ENCODE measurements around the gene NKX1-1. TPM values are rescaled to one million over a fixed set of nuclear protein-coding genes. Genes with fewer than 3 reads are reported as not detected.

The NKX1-1 gene
- total and polyA plus RNA-seq, 11 donors, result not detected

GRCh38 chr4:1364217-1364616 lies 42.0 kb downstream of the NKX1-1 start:
- ATAC-seq (no peak), DNase-seq (peak in 2 of 5 donors; percentile 4 to 20)
- Histone ChIP-seq H3K4me3 (no peak overlapping the region), H3K36me3 (peaks cover 0 to 56% (median 5%) of the 10 kb centered on the region in 9 donors), H3K27me3 (no peaks in the 10 kb centered on the region), H3K9me3 (no peaks in the 10 kb centered on the region), H3K4me1 (no peaks in the 10 kb centered on the region), H3K27ac (no peak overlapping the region)
- 88 to 94% (median 91%) methylated on average over 8 to 16 of the region's 18 CpGs for WGBS, 4 donors
- TF ChIP-seq POLR2A (IDR thresholded peaks at IDR 0.05), result no peak
- TF ChIP-seq, protein P1, sequence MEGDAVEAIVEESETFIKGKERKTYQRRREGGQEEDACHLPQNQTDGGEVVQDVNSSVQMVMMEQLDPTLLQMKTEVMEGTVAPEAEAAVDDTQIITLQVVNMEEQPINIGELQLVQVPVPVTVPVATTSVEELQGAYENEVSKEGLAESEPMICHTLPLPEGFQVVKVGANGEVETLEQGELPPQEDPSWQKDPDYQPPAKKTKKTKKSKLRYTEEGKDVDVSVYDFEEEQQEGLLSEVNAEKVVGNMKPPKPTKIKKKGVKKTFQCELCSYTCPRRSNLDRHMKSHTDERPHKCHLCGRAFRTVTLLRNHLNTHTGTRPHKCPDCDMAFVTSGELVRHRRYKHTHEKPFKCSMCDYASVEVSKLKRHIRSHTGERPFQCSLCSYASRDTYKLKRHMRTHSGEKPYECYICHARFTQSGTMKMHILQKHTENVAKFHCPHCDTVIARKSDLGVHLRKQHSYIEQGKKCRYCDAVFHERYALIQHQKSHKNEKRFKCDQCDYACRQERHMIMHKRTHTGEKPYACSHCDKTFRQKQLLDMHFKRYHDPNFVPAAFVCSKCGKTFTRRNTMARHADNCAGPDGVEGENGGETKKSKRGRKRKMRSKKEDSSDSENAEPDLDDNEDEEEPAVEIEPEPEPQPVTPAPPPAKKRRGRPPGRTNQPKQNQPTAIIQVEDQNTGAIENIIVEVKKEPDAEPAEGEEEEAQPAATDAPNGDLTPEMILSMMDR (IDR thresholded peaks at IDR 0.05), result no peak
- intact Hi-C loops (cut with DNase I), result no loop called here

- Histone ChIP-seq H3K9me3 (no peaks in the 10 kb centered on the region), H3K27ac (no peak overlapping the region), H3K4me3 (no peak overlapping the region), H3K36me3 (peaks cover 0 to 61% (median 9%) of the 10 kb centered on the region in 9 donors), H3K4me1 (no peaks in the 10 kb centered on the region), H3K27me3 (no peaks in the 10 kb centered on the region)
- 83 to 86% (median 85%) methylated on average over 11 of the region's 11 CpGs for WGBS, 4 donors
- intact Hi-C loops (cut with DNase I), result no loop called here
- no peak for ATAC-seq
- TF ChIP-seq POLR2A (IDR thresholded peaks at IDR 0.05), result no peak
- TF ChIP-seq, protein P1 (IDR thresholded peaks at IDR 0.05), result no peak
- no peak for DNase-seq
These were observed 42.7 kb downstream of the NKX1-1 start for GRCh38 chr4:1363513-1363912.

GRCh38 chr4:1362521-1362920 lies 43.7 kb downstream of the NKX1-1 start:
- 87 to 96% (median 92%) methylated on average over 9 to 17 of the region's 17 CpGs for WGBS, 4 donors
- Histone ChIP-seq H3K9me3 (no peaks in the 10 kb centered on the region), H3K27me3 (no peaks in the 10 kb centered on the region), H3K4me3 (no peak overlapping the region), H3K36me3 (peaks cover 0 to 61% (median 11%) of the 10 kb centered on the region in 9 donors), H3K27ac (no peak overlapping the region), H3K4me1 (no peaks in the 10 kb centered on the region)
- DNase-seq, result no peak
- no peak for ATAC-seq
- intact Hi-C loops (cut with DNase I), result no loop called here
- TF ChIP-seq, protein P1 (IDR thresholded peaks at IDR 0.05), result no peak
- no peak for TF ChIP-seq POLR2A (IDR thresholded peaks at IDR 0.05)

DNA sequence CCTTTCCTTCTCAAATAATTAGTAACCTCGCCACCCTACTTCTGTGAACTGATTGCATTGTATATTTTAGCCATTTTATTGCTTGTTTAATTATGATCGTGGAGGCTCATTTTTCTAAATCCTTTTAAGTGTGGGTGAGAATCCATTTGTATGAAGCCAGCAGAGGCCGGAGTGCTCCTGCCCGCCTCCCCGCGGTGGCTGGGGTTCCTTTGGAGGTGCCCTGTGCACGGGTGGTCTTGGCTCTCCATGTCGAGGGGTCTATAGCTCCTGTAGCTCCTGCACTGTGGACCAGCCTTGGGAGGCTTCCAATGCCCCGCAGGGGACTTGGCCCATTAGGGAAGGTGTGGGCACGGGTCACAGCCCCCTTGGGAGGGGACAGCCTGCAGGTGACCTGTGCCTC lies 44.2 kb downstream of the NKX1-1 start:
- 92 to 97% (median 94%) methylated on average over 8 to 10 of the region's 10 CpGs for WGBS, 4 donors

More for the DNA sequence above, 44.2 kb downstream of the NKX1-1 start:
- TF ChIP-seq, protein P1 (IDR thresholded peaks at IDR 0.05), result no peak
- no peak for TF ChIP-seq POLR2A (IDR thresholded peaks at IDR 0.05)
- H3K4me1 ChIP-seq, result no peaks in the 10 kb centered on the region
- H3K9me3 ChIP-seq, result no peaks in the 10 kb centered on the region
- DNase-seq (no peak), ATAC-seq (no peak)
- no peak overlapping the region for H3K4me3 ChIP-seq
- H3K27me3 ChIP-seq, result no peaks in the 10 kb centered on the region
- intact Hi-C loops (cut with DNase I), result no loop called here
- no peak overlapping the region for H3K27ac ChIP-seq
- H3K36me3 ChIP-seq, result peaks cover 0 to 56% (median 11%) of the 10 kb centered on the region in 9 donors
